ENCODE measurements around the gene NPAS2.

NPAS2 gene

GRCh38 chr2:100835006-100835659 is 15.2 kb downstream of the NPAS2 start:
- Histone ChIP-seq H3K27me3 (no peaks in the 10 kb centered on the region), H3K27ac (no peak overlapping the region), H3K4me1 (peaks cover 0 to 33% (median 14%) of the 10 kb centered on the region in 4 donors), H3K9me3 (no peaks in the 10 kb centered on the region), H3K36me3 (no peaks in the 10 kb centered on the region), H3K4me3 (no peak overlapping the region)
- no peak for TF ChIP-seq CTCF (IDR thresholded peaks at IDR 0.05)
- intact Hi-C loops (cut with DNase I; ENCODE audit: low total_unique reads) = no loop called here
- DNase-seq = no peak

- Histone ChIP-seq H3K9me3 (no peaks in the 10 kb centered on the region), H3K27ac (no peak overlapping the region), H3K4me1 (peaks cover 0 to 12% (median 5%) of the 10 kb centered on the region in 4 donors), H3K4me3 (no peak overlapping the region), H3K27me3 (no peaks in the 10 kb centered on the region), H3K36me3 (no peaks in the 10 kb centered on the region)
- no peak for DNase-seq
- no peak for TF ChIP-seq CTCF (IDR thresholded peaks at IDR 0.05)
- intact Hi-C loops (cut with DNase I; ENCODE audit: low total_unique reads) = no loop called here
These were observed 20.6 kb downstream of the NPAS2 start for GRCh38 chr2:100840519-100840918.

GRCh38 chr2:100842241-100842922 is 22.4 kb downstream of the NPAS2 start:
- TF ChIP-seq CTCF (IDR thresholded peaks at IDR 0.05) = no peak
- intact Hi-C loops (cut with DNase I; ENCODE audit: low total_unique reads) = no loop called here
- H3K27me3 ChIP-seq = no peaks in the 10 kb centered on the region
- H3K27ac ChIP-seq = no peak overlapping the region
- peaks cover 0 to 9% (median 3%) of the 10 kb centered on the region in 4 donors for H3K4me1 ChIP-seq
- no peaks in the 10 kb centered on the region for H3K36me3 ChIP-seq
- DNase-seq = no peak
- H3K4me3 ChIP-seq = no peak overlapping the region
- no peaks in the 10 kb centered on the region for H3K9me3 ChIP-seq

GRCh38 chr2:100844514-100844913 is 24.6 kb downstream of the NPAS2 start:
- Histone ChIP-seq H3K9me3 (no peaks in the 10 kb centered on the region), H3K4me1 (peaks cover 0 to 9% (median 0%) of the 10 kb centered on the region in 4 donors), H3K27ac (no peak overlapping the region), H3K36me3 (no peaks in the 10 kb centered on the region), H3K4me3 (no peak overlapping the region), H3K27me3 (no peaks in the 10 kb centered on the region)
- no peak for DNase-seq
- intact Hi-C loops (cut with DNase I; ENCODE audit: low total_unique reads) = no loop called here
- no peak for TF ChIP-seq CTCF (IDR thresholded peaks at IDR 0.05)

- DNase-seq = no peak
- TF ChIP-seq CTCF (IDR thresholded peaks at IDR 0.05) = no peak
- no peak overlapping the region for H3K4me3 ChIP-seq
These were observed 25.4 kb downstream of the NPAS2 start for GRCh38 chr2:100845141-100845991.

More at GRCh38 chr2:100845141-100845991, 25.4 kb downstream of the NPAS2 start:
- Histone ChIP-seq H3K27ac (no peak overlapping the region), H3K9me3 (no peaks in the 10 kb centered on the region), H3K4me1 (peaks cover 0 to 9% (median 0%) of the 10 kb centered on the region in 4 donors), H3K36me3 (no peaks in the 10 kb centered on the region), H3K27me3 (no peaks in the 10 kb centered on the region)
- intact Hi-C loops (cut with DNase I; ENCODE audit: low total_unique reads) = no loop called here

Data from tibial artery (tissue), 4 donors.